Fibroblast of skin of scalp (primary cell): Measurements from ENCODE around the gene ID2.

ENCODE experiments used
- DNase-seq: peaks from one replicate; pipeline ENCODE4 v3.0.0-alpha.2; 2013

Gene ID2

GRCh38 chr2:8670580-8670979 is 11.3 kb upstream of the ID2 start:
- no peak for DNase-seq

GRCh38 chr2:8671176-8671575 is 10.7 kb upstream of the ID2 start:
- no peak for DNase-seq

- no peak for DNase-seq
These were observed 10.1 kb upstream of the ID2 start for GRCh38 chr2:8671802-8672201.

- DNase-seq = no peak
These were observed 8.9 kb upstream of the ID2 start for GRCh38 chr2:8672940-8673339.

GRCh38 chr2:8673381-8673780 is 8.5 kb upstream of the ID2 start:
- DNase-seq = no peak

- no peak for DNase-seq
These were observed 7.3 kb upstream of the ID2 start for GRCh38 chr2:8674420-8675009.

- no peak for DNase-seq
These were observed 6.3 kb upstream of the ID2 start for GRCh38 chr2:8675543-8675942.

GRCh38 chr2:8676191-8676920 is 5.5 kb upstream of the ID2 start:
- DNase-seq = peak; percentile 91

GRCh38 chr2:8676921-8677645 is 4.8 kb upstream of the ID2 start:
- DNase-seq = peak; percentile 27

- DNase-seq = peak; percentile 79
These were observed 3.9 kb upstream of the ID2 start for GRCh38 chr2:8677646-8678592.

- peak; percentile 94 for DNase-seq
These were observed 2.9 kb upstream of the ID2 start for GRCh38 chr2:8678731-8679566.

GRCh38 chr2:8679567-8679826 is 2.4 kb upstream of the ID2 start:
- no peak for DNase-seq

- DNase-seq = peak; percentile 82
These were observed 1.8 kb upstream of the ID2 start for GRCh38 chr2:8679827-8680731.

GRCh38 chr2:8680822-8681760 is 765 bp upstream of the ID2 start:
- DNase-seq = peak; percentile 76

- DNase-seq = peak; percentile 56
These were observed 1.1 kb downstream of the ID2 start for GRCh38 chr2:8682719-8683667.

GRCh38 chr2:8684540-8684877 is 2.7 kb downstream of the ID2 start:
- peak; percentile 49 for DNase-seq

- peak; percentile 71 for DNase-seq
These were observed 3.2 kb downstream of the ID2 start for GRCh38 chr2:8684878-8685696.
